ENCODE measurements around the gene PRUNE2. TPM values are rescaled to one million over a fixed set of nuclear protein-coding genes. Genes with fewer than 3 reads are reported as not detected.

PRUNE2 gene
- polyA plus RNA-seq, 1 experiment, result 0.78 TPM

GRCh38 chr9:76737154-76737902 is 168.6 kb downstream of the PRUNE2 start:
- Histone ChIP-seq H3K36me3 (ENCODE audit: control insufficient read depth, insufficient read depth, low read length) (no peaks in the 10 kb centered on the region), H3K27me3 (ENCODE audit: control insufficient read depth, insufficient read depth, low read length) (no peaks in the 10 kb centered on the region), H3K4me3 (ENCODE audit: low read depth, low read length) (no peak overlapping the region)
- ChIA-PET CTCF (interaction anchor here (0.7 kb wide), 1 partner anchor 9 kb away, joined by 3 read pairs; no protein-coding TSS in a partner anchor), POLR2A (no interaction called here)
- no peak for TF ChIP-seq CTCF (IDR thresholded peaks at IDR 0.05; ENCODE audit: insufficient read depth, low read depth, low read length)
- no peak for DNase-seq (ENCODE audit: low read depth)

- ChIA-PET POLR2A (no interaction called here), CTCF (interaction anchor here (1.0 kb wide), 1 partner anchor 57 kb away, joined by 3 read pairs; no protein-coding TSS in a partner anchor)
- Histone ChIP-seq H3K36me3 (ENCODE audit: control insufficient read depth, insufficient read depth, low read length) (no peaks in the 10 kb centered on the region), H3K4me3 (ENCODE audit: low read depth, low read length) (no peak overlapping the region), H3K27me3 (ENCODE audit: control insufficient read depth, insufficient read depth, low read length) (no peaks in the 10 kb centered on the region)
- no peak for DNase-seq (ENCODE audit: low read depth)
- no peak for TF ChIP-seq CTCF (IDR thresholded peaks at IDR 0.05; ENCODE audit: insufficient read depth, low read depth, low read length)
Observed at GRCh38 chr9:76734716-76735115, 171.2 kb downstream of the PRUNE2 start.

- no peak for TF ChIP-seq CTCF (IDR thresholded peaks at IDR 0.05; ENCODE audit: insufficient read depth, low read depth, low read length)
- ChIA-PET CTCF (no interaction called here), POLR2A (no interaction called here)
- no peak overlapping the region for H3K4me3 ChIP-seq (ENCODE audit: low read depth, low read length)
- no peak for DNase-seq (ENCODE audit: low read depth)
- no peaks in the 10 kb centered on the region for H3K36me3 ChIP-seq (ENCODE audit: control insufficient read depth, insufficient read depth, low read length)
- no peaks in the 10 kb centered on the region for H3K27me3 ChIP-seq (ENCODE audit: control insufficient read depth, insufficient read depth, low read length)
Observed at GRCh38 chr9:76733096-76733495, 172.8 kb downstream of the PRUNE2 start.

- no peak overlapping the region for H3K4me3 ChIP-seq (ENCODE audit: low read depth, low read length)
- ChIA-PET POLR2A (no interaction called here), CTCF (no interaction called here)
- no peak for DNase-seq (ENCODE audit: low read depth)
- TF ChIP-seq CTCF (IDR thresholded peaks at IDR 0.05; ENCODE audit: insufficient read depth, low read depth, low read length), result no peak
- H3K36me3 ChIP-seq (ENCODE audit: control insufficient read depth, insufficient read depth, low read length), result no peaks in the 10 kb centered on the region
- no peaks in the 10 kb centered on the region for H3K27me3 ChIP-seq (ENCODE audit: control insufficient read depth, insufficient read depth, low read length)
Observed at GRCh38 chr9:76732341-76732958, 173.5 kb downstream of the PRUNE2 start.

- Histone ChIP-seq H3K4me3 (ENCODE audit: low read depth, low read length) (no peak overlapping the region), H3K36me3 (ENCODE audit: control insufficient read depth, insufficient read depth, low read length) (no peaks in the 10 kb centered on the region), H3K27me3 (ENCODE audit: control insufficient read depth, insufficient read depth, low read length) (no peaks in the 10 kb centered on the region)
- no peak for DNase-seq (ENCODE audit: low read depth)
- TF ChIP-seq CTCF (IDR thresholded peaks at IDR 0.05; ENCODE audit: insufficient read depth, low read depth, low read length), result no peak
- CTCF ChIA-PET, result interaction anchor here (1.1 to 1.9 kb wide), 3 partner anchors 11 to 26 kb away, joined by 3 to 7 read pairs (median 3); no protein-coding TSS in a partner anchor
- POLR2A ChIA-PET, result interaction anchor here (0.6 kb wide), 1 partner anchor 730 kb away, joined by 24 read pairs; no protein-coding TSS in a partner anchor
Observed at GRCh38 chr9:76730801-76731200, 175.1 kb downstream of the PRUNE2 start.
